ENCODE measurements around the gene PDE6D.

DNA sequence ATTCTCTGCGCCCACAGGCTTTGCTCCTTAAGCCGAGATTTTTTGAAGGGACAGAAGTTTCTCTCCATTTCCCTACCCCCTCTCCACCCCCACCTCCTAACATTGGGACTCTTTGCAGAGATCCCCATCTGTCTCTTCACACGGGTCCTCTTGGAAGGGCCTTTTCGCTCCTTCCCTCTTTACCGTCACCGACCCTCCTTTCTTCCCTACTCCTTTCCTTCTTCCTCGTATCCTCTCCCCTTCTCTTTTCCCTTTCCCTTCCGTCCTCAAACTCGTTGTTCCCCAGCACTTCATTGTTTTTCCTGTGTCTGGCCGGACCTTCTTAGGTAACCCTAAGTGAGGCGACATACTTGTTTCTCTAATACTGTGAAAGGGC, 5.8 kb upstream of the PDE6D start:
- peak; percentile 21 for TF ChIP-seq CTCF (IDR thresholded peaks at IDR 0.05)
- no peak for TF ChIP-seq EZH2 (IDR thresholded peaks at IDR 0.05; ENCODE audit: borderline replicate concordance, insufficient read depth, low read depth, low read length, poor library complexity, severe bottlenecking)
